H1 (cell line): ENCODE measurements around the gene INSM2. TPM values are rescaled to one million over a fixed set of nuclear protein-coding genes. Genes with fewer than 3 reads are reported as not detected.

Experiments
- CTCF ChIA-PET: fragments of 300-600 bp; sonication (Branson Sonifier 250); formaldehyde crosslinking; loops from one replicate; lab custom pipeline; 2021; ENCODE audit not compliant: partially characterized antibody; lab: Charles Lee
- POLR2A ChIA-PET: fragments of 300-600 bp; sonication (Branson Sonifier 250); formaldehyde crosslinking; loops from one replicate; lab custom pipeline; 2021; ENCODE audit warnings: inconsistent platforms; ENCODE audit not compliant: partially characterized antibody; lab: Charles Lee
- DNase-seq, 2 experiments: peaks; one replicate each; pipeline versions ENCODE4 v3.0.0 to v3.0.0-alpha.2; 2010 to 2022; ENCODE audit warnings: low spot score in 2 of 2, low read depth in 1 of 2, mixed read lengths in 1 of 2
- FAIRE-seq: peaks from 2 replicates; lab custom pipeline; 2011; peaks lifted over from hg19 to GRCh38; lab: Jason Lieb, UNC
- H2AFZ ChIP-seq: 2 replicates; pipeline ENCODE4 v1.8.1; 2012; ENCODE audit warnings: low read length, inconsistent platforms
- H2AK5ac ChIP-seq: 2 replicates; pipeline ENCODE4 v1.6.1; 2013; ENCODE audit warnings: low read depth, low read length
- H2BK120ac ChIP-seq: replicated peaks from 2 replicates; pipeline ENCODE3; 2013; ENCODE audit warnings: low read depth, low read length, inconsistent platforms
- H2BK12ac ChIP-seq: 2 replicates; pipeline ENCODE4 v1.6.1; 2013; ENCODE audit warnings: low read depth, low read length
- H2BK15ac ChIP-seq: 2 replicates; pipeline ENCODE4 v1.6.1; 2013; ENCODE audit warnings: low read length
- H2BK20ac ChIP-seq: 2 replicates; pipeline ENCODE4 v1.6.1; 2013; ENCODE audit warnings: low read length
- H2BK5ac ChIP-seq: 2 replicates; pipeline ENCODE4 v1.6.1; 2013; ENCODE audit warnings: low read depth, low read length
- H3K14ac ChIP-seq: 2 replicates; pipeline ENCODE4 v1.6.1; 2013; ENCODE audit warnings: inconsistent platforms; ENCODE audit not compliant: insufficient read length
- H3K18ac ChIP-seq: 2 replicates; pipeline ENCODE4 v1.6.1; 2013; ENCODE audit warnings: low read length; ENCODE audit errors: extremely low read depth
- H3K23ac ChIP-seq: 2 replicates; pipeline ENCODE4 v1.6.1; 2013; ENCODE audit warnings: inconsistent platforms; ENCODE audit not compliant: insufficient read length
- H3K23me2 ChIP-seq: 2 replicates; pipeline ENCODE4 v1.6.1; 2013; ENCODE audit warnings: low read depth, low read length
- H3K27ac ChIP-seq: 2 replicates; pipeline ENCODE4 v1.6.1; 2011; ENCODE audit warnings: low read depth, low read length, inconsistent platforms
- H3K27me3 ChIP-seq, 4 experiments: replicated peaks in 1 of 4; 1 replicate in 1 of 4; 2 replicates in 3 of 4; pipeline versions ENCODE4 v1.6.1 to v1.8.1; 2011 to 2013; ENCODE audit warnings: low read length in 3 of 4, mild to moderate bottlenecking in 3 of 4, inconsistent platforms in 2 of 4, mixed read lengths in 2 of 4, moderate library complexity in 1 of 4; ENCODE audit not compliant: control insufficient read depth in 3 of 4, insufficient read depth in 3 of 4; ENCODE audit errors: extremely low read depth in 1 of 4
- H3K36me3 ChIP-seq, 4 experiments: 2 replicates each; pipeline versions ENCODE4 v1.6.1 to v1.8.1; 2011 to 2013; ENCODE audit warnings: mild to moderate bottlenecking in 4 of 4, low read length in 3 of 4, moderate library complexity in 2 of 4, control low read depth in 1 of 4, inconsistent platforms in 1 of 4; ENCODE audit not compliant: insufficient read depth in 4 of 4, control insufficient read depth in 2 of 4
- H3K4ac ChIP-seq: replicated peaks from 2 replicates; pipeline ENCODE3; 2013; ENCODE audit warnings: low read length, low read depth, mixed read lengths, inconsistent platforms; ENCODE audit not compliant: insufficient read length
- H3K4me1 ChIP-seq, 4 experiments: replicated peaks in 1 of 4; 1 replicate in 1 of 4; 2 replicates in 3 of 4; pipeline versions ENCODE4 v1.6.1 to v1.8.1; 2011 to 2013; ENCODE audit warnings: low read length in 3 of 4, inconsistent platforms in 2 of 4, mixed read lengths in 1 of 4; ENCODE audit not compliant: insufficient read depth in 4 of 4, control insufficient read depth in 3 of 4
- H3K4me2 ChIP-seq, 2 experiments: 2 replicates each; pipeline versions ENCODE4 v1.6.1 to v1.8.1; 2011 to 2013; ENCODE audit warnings: low read depth in 2 of 2, low read length in 2 of 2, control low read depth in 1 of 2, inconsistent platforms in 1 of 2, mild to moderate bottlenecking in 1 of 2; ENCODE audit not compliant: insufficient read depth in 1 of 2
- H3K4me3 ChIP-seq, 4 experiments: fragments of 200-600, 300-600 bp in 1 of 4; sonication (generic), shearing (Covaris generic), sonication (Bioruptor Twin) in 1 of 4; 2 replicates each; pipeline versions ENCODE4 v1.5.1 to v1.8.1; 2011 to 2016; ENCODE audit warnings: low read length in 4 of 4, low read depth in 3 of 4, control low read depth in 2 of 4, inconsistent platforms in 2 of 4, mild to moderate bottlenecking in 2 of 4, mixed read lengths in 1 of 4, moderate library complexity in 1 of 4; ENCODE audit not compliant: insufficient read depth in 2 of 4; ENCODE audit errors: extremely low read depth in 1 of 4
- H3K56ac ChIP-seq: replicated peaks from 2 replicates; pipeline ENCODE3; 2013; ENCODE audit warnings: low read depth, mild to moderate bottlenecking, mixed read lengths, low read length, inconsistent platforms; ENCODE audit not compliant: insufficient read length
- H3K79me1 ChIP-seq: 2 replicates; pipeline ENCODE4 v1.6.1; 2013; ENCODE audit warnings: low read depth, low read length, control low read depth
- H3K79me2 ChIP-seq, 2 experiments: 2 replicates each; pipeline versions ENCODE4 v1.6.1 to v1.8.1; 2012 to 2013; ENCODE audit warnings: low read length in 2 of 2, mild to moderate bottlenecking in 2 of 2, inconsistent platforms in 1 of 2; ENCODE audit not compliant: insufficient read depth in 2 of 2, control insufficient read depth in 1 of 2
- H3K9ac ChIP-seq, 4 experiments: replicated peaks in 1 of 4; 1 replicate in 1 of 4; 2 replicates in 3 of 4; pipeline versions ENCODE4 v1.6.1 to v1.8.1; 2011 to 2013; ENCODE audit warnings: low read depth in 3 of 4, low read length in 3 of 4, control low read depth in 2 of 4, mild to moderate bottlenecking in 2 of 4, moderate library complexity in 2 of 4, inconsistent platforms in 1 of 4; ENCODE audit errors: extremely low read depth in 1 of 4
- H3K9me3 ChIP-seq, 2 experiments: 2 replicates each; pipeline versions ENCODE4 v1.6.1 to v1.8.1; 2012 to 2013; ENCODE audit warnings: mild to moderate bottlenecking in 2 of 2, moderate library complexity in 2 of 2, control low read depth in 1 of 2, inconsistent platforms in 1 of 2, low read depth in 1 of 2, low read length in 1 of 2, mixed read lengths in 1 of 2; ENCODE audit not compliant: insufficient read depth in 2 of 2
- H4K20me1 ChIP-seq, 2 experiments: replicated peaks in 1 of 2; 2 replicates each; pipeline versions ENCODE3 to v1.8.1; 2011 to 2013; ENCODE audit warnings: inconsistent platforms in 2 of 2, low read length in 2 of 2, mild to moderate bottlenecking in 1 of 2; ENCODE audit not compliant: insufficient read depth in 2 of 2, control insufficient read depth in 1 of 2
- H4K5ac ChIP-seq: 2 replicates; pipeline ENCODE4 v1.6.1; 2013; ENCODE audit warnings: low read length, low read depth, mixed read lengths, inconsistent platforms; ENCODE audit not compliant: insufficient read length
- H4K8ac ChIP-seq: 2 replicates; pipeline ENCODE4 v1.8.0; 2013; ENCODE audit warnings: mild to moderate bottlenecking, moderate library complexity, low read length, inconsistent platforms; ENCODE audit not compliant: insufficient read depth; ENCODE audit errors: extremely low read depth
- H4K91ac ChIP-seq: replicated peaks from 2 replicates; pipeline ENCODE3; 2013; ENCODE audit warnings: low read length, mixed read lengths, inconsistent platforms; ENCODE audit not compliant: insufficient read length
- CTBP2 ChIP-seq: IDR thresholded peaks from 2 replicates; pipeline ENCODE4 v1.7.0; 2011; ENCODE audit warnings: borderline replicate concordance, mild to moderate bottlenecking, moderate library complexity, mixed read lengths, low read length; ENCODE audit not compliant: insufficient read depth, insufficient read length
- EP300 ChIP-seq, 2 experiments: IDR thresholded peaks; 1 replicate in 1 of 2; 2 replicates in 1 of 2; pipeline ENCODE4 v1.6.1; 2011 to 2012; ENCODE audit warnings: low read depth in 2 of 2, low read length in 2 of 2, mild to moderate bottlenecking in 2 of 2, borderline replicate concordance in 1 of 2, inconsistent platforms in 1 of 2, moderate library complexity in 1 of 2
- NANOG ChIP-seq: IDR thresholded peaks from 2 replicates; pipeline ENCODE4 v1.6.1; 2011; ENCODE audit warnings: low read length, low read depth, mild to moderate bottlenecking, inconsistent platforms; ENCODE audit not compliant: insufficient read depth, poor library complexity, severe bottlenecking
- NRF1 ChIP-seq: IDR thresholded peaks from 2 replicates; pipeline ENCODE4 v1.6.1; 2011; ENCODE audit warnings: mild to moderate bottlenecking, low read depth, low read length, improper control_type of control experiment
- PHF8 ChIP-seq: fragments of 200-600 bp; sonication (generic); conservative IDR thresholded peaks from 2 replicates; pipeline ENCODE4 v1.7.1; 2012; ENCODE audit warnings: low read depth, mild to moderate bottlenecking, inconsistent platforms, low read length, moderate library complexity
- RXRA ChIP-seq: IDR thresholded peaks from 2 replicates; pipeline ENCODE4 v1.6.1; 2011; ENCODE audit warnings: low read depth, mild to moderate bottlenecking, low read length, moderate library complexity; ENCODE audit not compliant: insufficient read depth
- SAP30 ChIP-seq: fragments of 300-600 bp; sonication (generic); IDR thresholded peaks from 2 replicates; pipeline ENCODE4 v1.7.1; 2012; ENCODE audit warnings: low read length, moderate library complexity, mild to moderate bottlenecking, inconsistent platforms; ENCODE audit not compliant: insufficient read depth, insufficient replicate concordance
- SRF ChIP-seq: IDR thresholded peaks from 2 replicates; pipeline ENCODE4 v1.6.1; 2011; ENCODE audit warnings: mild to moderate bottlenecking, low read depth, low read length, moderate library complexity
- WGBS, 2 experiments: shearing (Covaris generic) in 1 of 2; methylation state at CpG; one replicate each; pipeline versions ENCODE4 v1.1.6 to v1.1.7; 2013 to 2015; ENCODE audit warnings: low lambda C conversion rate in 2 of 2, mixed read lengths in 2 of 2, inconsistent platforms in 1 of 2, low coverage in 1 of 2, missing lambda C conversion rate in 1 of 2; ENCODE audit not compliant: insufficient replicate concordance in 2 of 2, insufficient coverage in 1 of 2, insufficient read length in 1 of 2; ENCODE audit errors: extremely low coverage in 1 of 2, missing lambda C conversion rate in 1 of 2; 5-methylcytosine and 5-hydroxymethylcytosine counted together
- polyA plus RNA-seq, 7 experiments: library from polyadenylated mRNA; depleted of rRNA in 3 of 7; stranded (reverse) in 5 of 7; unstranded in 2 of 7; fragments of >200 nt in 5 of 7; fragments of 200-250 nt in 2 of 7; gene quantifications; 1 replicate in 5 of 7; 2 replicates in 1 of 7; 4 replicates in 1 of 7; pipeline versions ENCODE4 v1.2.1 to v1.2.3, GENCODE V29; 2011 to 2013; ENCODE audit warnings: missing spikeins in 2 of 7, mixed read lengths in 2 of 7
- total RNA-seq: library from RNA; stranded (reverse); fragmentation: NEBNext Ultra II Directional; extraction: Animal tissue kit (Norgen Biotek cat#: 25700); gene quantifications from 2 replicates; pipeline ENCODE4 v1.2.1, GENCODE V29; 2021

Gene INSM2
- total and polyA plus RNA-seq, 2 of the 8 experiments (the other 6 are each of a cell fraction or from before 2014, with no cell fraction given): not detected

DNA sequence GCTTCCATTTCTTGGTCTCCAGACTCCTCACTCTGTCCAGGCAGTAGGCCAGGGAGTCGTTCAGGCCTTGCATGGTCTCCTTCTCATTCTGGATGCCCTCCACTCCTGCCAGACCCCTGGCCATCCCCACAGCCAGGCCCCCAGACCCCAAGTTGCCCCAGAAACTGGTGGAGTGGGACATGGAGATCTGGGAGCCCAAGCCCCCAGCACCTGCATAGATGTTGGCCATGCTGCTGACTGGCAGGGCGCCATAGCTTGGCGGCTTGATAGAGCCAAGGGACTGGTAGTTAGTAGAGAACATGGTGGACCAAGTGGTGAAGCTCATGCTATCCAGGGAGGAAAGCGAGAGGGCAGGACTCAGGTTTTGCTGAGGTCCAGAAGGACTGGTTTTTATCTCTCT, 21.2 kb upstream of the INSM2 start:
- Histone ChIP-seq H2BK15ac (no peak overlapping the region), H3K23ac (no peak overlapping the region), H3K23me2 (0 out of 2 replicates have a peak, but pooled peaks cover 2% of the 10 kb centered on the region), H3K9me3 (peaks cover 2 to 5% of the 10 kb centered on the region in 2 experiments; a peak in 1 of 4 replicates), H4K8ac (peak overlapping the region; percentile 18; the same call in 1 of the 2 replicates), H2BK20ac (no peak overlapping the region), H4K91ac (no peak overlapping the region), H2BK5ac (no peak overlapping the region), H3K4ac (no peak overlapping the region), H2AK5ac (no peak overlapping the region), H3K4me1 (no peaks in the 10 kb centered on the region), H3K14ac (no peak overlapping the region), H3K79me1 (no peaks in the 10 kb centered on the region), H3K18ac (no peak overlapping the region), H2BK12ac (no peak overlapping the region), H3K36me3 (no peaks in the 10 kb centered on the region), H3K4me2 (no peak overlapping the region), H3K56ac (no peak overlapping the region), H2BK120ac (no peak overlapping the region), H2AFZ (no peak overlapping the region), H4K20me1 (no peaks in the 10 kb centered on the region), H3K9ac (no peak overlapping the region), H3K27me3 (no peaks in the 10 kb centered on the region), H4K5ac (no peak overlapping the region), H3K27ac (no peak overlapping the region), H3K79me2 (no peaks in the 10 kb centered on the region), H3K4me3 (no peak overlapping the region)
- ChIA-PET POLR2A (no interaction called here), CTCF (interaction anchor here (1.4 kb wide), 1 partner anchor 21 kb away, joined by 3 read pairs; the partner anchor contains the start of gene INSM2)
- 83% methylated on average over 4 of the region's 4 CpGs; no CpG with 5 or more reads in 1 of the 2 experiments for WGBS, 2 experiments
- no peak for FAIRE-seq
- no peak for DNase-seq
- TF ChIP-seq PHF8: no peak
- TF ChIP-seq RXRA: no peak
- no peak for TF ChIP-seq CTBP2
- no peak for TF ChIP-seq EP300 (IDR thresholded peaks at IDR 0.05; ENCODE audit: borderline replicate concordance in 1 of 2, low read depth in 2 of 2, low read length in 2 of 2)
- no peak for TF ChIP-seq NANOG
- no peak for TF ChIP-seq SRF
- TF ChIP-seq NRF1: no peak
- TF ChIP-seq SAP30: no peak
